HFFc6 (cell line): ENCODE measurements around the gene BACH2. TPM values are rescaled to one million over a fixed set of nuclear protein-coding genes. Genes with fewer than 3 reads are reported as not detected.

ENCODE experiments used
- DNase-seq: peaks from one replicate; pipeline ENCODE4 v3.0.0-alpha.2; 2018
- H3K27ac Mint-ChIP-seq: 2 replicates; pipeline ENCODE4 v1.8.0; 2020; ENCODE audit warnings: mild to moderate bottlenecking, mixed read lengths
- H3K27me3 Mint-ChIP-seq: 2 replicates; pipeline ENCODE4 v1.8.0; 2021; ENCODE audit warnings: mild to moderate bottlenecking, moderate library complexity, mixed read lengths; ENCODE audit not compliant: insufficient read depth
- H3K36me3 Mint-ChIP-seq: 2 replicates; pipeline ENCODE4 v1.8.0; 2021; ENCODE audit warnings: low read depth, mixed read lengths
- H3K4me1 Mint-ChIP-seq: 2 replicates; pipeline ENCODE4 v1.8.0; 2020; ENCODE audit warnings: low read depth, mixed read lengths
- H3K4me3 Mint-ChIP-seq: 2 replicates; pipeline ENCODE4 v1.8.0; 2020; ENCODE audit warnings: mild to moderate bottlenecking, moderate library complexity, mixed read lengths
- H3K9me3 Mint-ChIP-seq: 2 replicates; pipeline ENCODE4 v1.8.0; 2020; ENCODE audit warnings: mild to moderate bottlenecking, mixed read lengths
- CTCF ChIP-seq: fragments of 200-600 bp; sonication (generic); IDR thresholded peaks from 2 replicates; pipeline ENCODE4 v1.5.0; 2021; ENCODE audit warnings: antibody characterized with exemption, mild to moderate bottlenecking
- total RNA-seq, 6 experiments: library from RNA; stranded (reverse); fragmentation: NEBNext Ultra II Directional; extraction: Animal tissue kit (Norgen Biotek cat#: 25700); gene quantifications; 2 replicates in 1 of 6; 3 replicates in 5 of 6; pipeline ENCODE4 v1.2.3, GENCODE V29; 2021

The BACH2 gene
- total RNA-seq, 6 experiments from 2014 or later: not detected

GRCh38 chr6:90294989-90295853, 1.4 kb downstream of the BACH2 start:
- no peak overlapping the region for H3K27ac Mint-ChIP-seq
- peaks cover 50% of the 10 kb centered on the region for H3K27me3 Mint-ChIP-seq
- H3K4me1 Mint-ChIP-seq: no peaks in the 10 kb centered on the region
- DNase-seq: no peak
- no peaks in the 10 kb centered on the region for H3K36me3 Mint-ChIP-seq
- no peaks in the 10 kb centered on the region for H3K9me3 Mint-ChIP-seq
- no peak for TF ChIP-seq CTCF
- H3K4me3 Mint-ChIP-seq: no peak overlapping the region

DNA sequence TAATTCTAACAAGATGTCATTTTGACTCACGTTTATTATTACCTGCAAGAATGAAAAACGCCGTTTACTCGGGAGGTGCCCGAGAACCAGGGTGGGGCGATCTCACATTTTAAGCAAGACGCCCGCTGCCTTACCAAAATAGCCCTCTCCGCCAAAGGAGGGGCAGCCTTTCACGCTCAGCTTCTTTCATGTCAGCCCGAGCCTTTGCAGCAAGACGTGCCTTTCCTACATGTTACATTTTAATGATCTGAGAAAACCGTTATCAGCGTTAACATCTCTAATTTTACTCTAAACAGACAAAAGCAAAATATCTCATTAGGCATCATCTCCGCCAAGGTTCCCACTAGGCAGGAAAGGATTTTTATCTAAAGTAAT, 2.0 kb downstream of the BACH2 start:
- Mint-ChIP-seq H3K36me3 (no peaks in the 10 kb centered on the region), H3K4me1 (no peaks in the 10 kb centered on the region), H3K27ac (no peak overlapping the region), H3K4me3 (no peak overlapping the region), H3K9me3 (no peaks in the 10 kb centered on the region), H3K27me3 (peaks cover 49% of the 10 kb centered on the region)
- no peak for TF ChIP-seq CTCF
- no peak for DNase-seq

- Mint-ChIP-seq H3K27ac (no peak overlapping the region), H3K27me3 (peaks cover 48% of the 10 kb centered on the region), H3K4me1 (no peaks in the 10 kb centered on the region), H3K4me3 (no peak overlapping the region), H3K36me3 (no peaks in the 10 kb centered on the region), H3K9me3 (no peaks in the 10 kb centered on the region)
- TF ChIP-seq CTCF: no peak
- DNase-seq: no peak
Observed at GRCh38 chr6:90294008-90294511, 2.6 kb downstream of the BACH2 start.

- no peak for DNase-seq
- H3K4me3 Mint-ChIP-seq: no peak overlapping the region
Observed at GRCh38 chr6:90293319-90293953, 3.2 kb downstream of the BACH2 start.

DNA sequence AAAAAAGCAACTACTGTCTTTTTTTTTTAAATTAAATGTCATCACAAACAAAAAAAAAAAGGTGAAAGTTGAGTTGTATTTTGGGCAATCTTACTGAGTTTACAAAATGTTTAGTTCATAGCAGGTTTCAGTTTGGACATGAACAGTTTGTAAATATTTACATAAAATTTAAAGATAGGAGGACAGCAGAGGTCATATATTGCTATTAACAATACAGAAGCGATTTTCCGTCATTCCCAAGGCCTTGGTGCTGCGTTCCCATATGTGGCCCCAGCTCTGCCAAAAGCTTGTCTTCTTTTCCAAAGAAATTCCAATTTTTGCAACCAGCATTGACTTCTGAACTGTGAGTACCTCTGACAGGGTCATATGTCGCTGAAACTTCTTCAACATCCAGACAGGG, 5.1 kb downstream of the BACH2 start:
- Mint-ChIP-seq H3K9me3 (no peaks in the 10 kb centered on the region; the same call in 1 of the 2 replicates), H3K27me3 (peaks cover 42% of the 10 kb centered on the region), H3K27ac (no peak overlapping the region), H3K4me1 (no peaks in the 10 kb centered on the region), H3K36me3 (no peaks in the 10 kb centered on the region), H3K4me3 (no peak overlapping the region)
- TF ChIP-seq CTCF: no peak
- DNase-seq: no peak

More at GRCh38 chr6:90293319-90293953, 3.2 kb downstream of the BACH2 start:
- no peaks in the 10 kb centered on the region for H3K9me3 Mint-ChIP-seq
- no peak overlapping the region for H3K27ac Mint-ChIP-seq
- no peaks in the 10 kb centered on the region for H3K4me1 Mint-ChIP-seq
- H3K27me3 Mint-ChIP-seq: peaks cover 50% of the 10 kb centered on the region
- TF ChIP-seq CTCF: no peak
- no peaks in the 10 kb centered on the region for H3K36me3 Mint-ChIP-seq
